Activated naive CD8-positive, alpha-beta T cell (primary cell): ENCODE data around the gene VCAN.

Experiments used
- H3K27ac Mint-ChIP-seq: one replicate; pipeline ENCODE4 v1.8.0; 2021; ENCODE audit warnings: mixed read lengths
- H3K27me3 Mint-ChIP-seq: one replicate; pipeline ENCODE4 v1.8.0; 2021; ENCODE audit warnings: mixed read lengths
- H3K36me3 Mint-ChIP-seq: one replicate; pipeline ENCODE4 v1.8.0; 2021; ENCODE audit warnings: mixed read lengths
- H3K4me1 Mint-ChIP-seq: one replicate; pipeline ENCODE4 v1.8.0; 2021; ENCODE audit warnings: low read depth, mixed read lengths
- H3K4me3 Mint-ChIP-seq: one replicate; pipeline ENCODE4 v1.8.0; 2021; ENCODE audit warnings: mild to moderate bottlenecking, mixed read lengths
- H3K9me3 Mint-ChIP-seq: one replicate; pipeline ENCODE4 v1.8.0; 2021; ENCODE audit warnings: low read depth, mixed read lengths

VCAN gene

DNA sequence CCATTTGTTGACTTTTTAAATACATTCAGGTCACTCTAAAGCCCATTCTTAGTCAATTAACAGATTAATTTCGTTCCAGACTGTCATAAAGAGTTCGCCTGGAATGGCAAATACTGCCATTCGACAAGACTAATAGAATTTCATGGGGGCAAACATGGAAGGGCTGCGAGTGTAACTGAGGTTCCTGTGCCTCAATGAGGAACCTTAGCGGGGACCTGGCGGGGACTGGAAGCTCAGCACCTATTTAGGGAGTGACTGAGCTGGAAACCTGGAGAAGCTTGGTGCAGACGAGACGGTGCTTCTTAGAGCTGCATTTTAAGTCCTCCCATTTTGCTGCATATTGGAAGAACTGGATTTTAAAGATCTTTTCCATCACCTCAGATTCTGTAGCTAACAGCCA lies 3.4 kb downstream of the VCAN start:
- no peaks in the 10 kb centered on the region for H3K36me3 Mint-ChIP-seq
- peak overlapping the region; percentile 68 for H3K4me3 Mint-ChIP-seq
- no peak overlapping the region for H3K27ac Mint-ChIP-seq
- peaks cover 32% of the 10 kb centered on the region for H3K4me1 Mint-ChIP-seq
- no peaks in the 10 kb centered on the region for H3K9me3 Mint-ChIP-seq
- peaks cover 55% of the 10 kb centered on the region for H3K27me3 Mint-ChIP-seq

DNA sequence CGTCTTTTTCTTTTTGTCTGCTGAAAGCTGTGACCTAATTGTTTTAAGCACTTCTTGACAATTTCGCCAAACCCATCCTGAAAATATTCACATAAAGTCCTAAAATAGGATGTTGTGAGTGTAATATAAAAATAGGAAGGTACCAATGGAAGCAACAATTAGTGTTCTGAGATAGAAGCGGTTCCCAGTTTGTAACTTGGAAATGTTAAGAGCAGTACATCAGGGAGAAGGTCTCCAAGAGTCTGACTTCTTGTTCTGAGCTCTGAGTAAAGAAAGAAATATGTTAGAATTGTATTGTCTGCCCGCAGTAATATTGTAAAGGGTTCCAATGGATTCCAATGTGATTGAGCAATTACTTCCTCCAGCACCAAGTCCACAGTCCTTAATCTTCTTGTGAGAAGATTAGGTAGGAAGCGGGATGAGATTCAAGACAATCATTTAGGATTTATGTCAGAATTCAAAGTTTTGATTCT lies 3.9 kb downstream of the VCAN start:
- Mint-ChIP-seq H3K27ac (no peak overlapping the region), H3K36me3 (no peaks in the 10 kb centered on the region), H3K9me3 (no peaks in the 10 kb centered on the region), H3K4me3 (peak overlapping the region; percentile 68), H3K27me3 (peaks cover 56% of the 10 kb centered on the region), H3K4me1 (peaks cover 32% of the 10 kb centered on the region)

DNA sequence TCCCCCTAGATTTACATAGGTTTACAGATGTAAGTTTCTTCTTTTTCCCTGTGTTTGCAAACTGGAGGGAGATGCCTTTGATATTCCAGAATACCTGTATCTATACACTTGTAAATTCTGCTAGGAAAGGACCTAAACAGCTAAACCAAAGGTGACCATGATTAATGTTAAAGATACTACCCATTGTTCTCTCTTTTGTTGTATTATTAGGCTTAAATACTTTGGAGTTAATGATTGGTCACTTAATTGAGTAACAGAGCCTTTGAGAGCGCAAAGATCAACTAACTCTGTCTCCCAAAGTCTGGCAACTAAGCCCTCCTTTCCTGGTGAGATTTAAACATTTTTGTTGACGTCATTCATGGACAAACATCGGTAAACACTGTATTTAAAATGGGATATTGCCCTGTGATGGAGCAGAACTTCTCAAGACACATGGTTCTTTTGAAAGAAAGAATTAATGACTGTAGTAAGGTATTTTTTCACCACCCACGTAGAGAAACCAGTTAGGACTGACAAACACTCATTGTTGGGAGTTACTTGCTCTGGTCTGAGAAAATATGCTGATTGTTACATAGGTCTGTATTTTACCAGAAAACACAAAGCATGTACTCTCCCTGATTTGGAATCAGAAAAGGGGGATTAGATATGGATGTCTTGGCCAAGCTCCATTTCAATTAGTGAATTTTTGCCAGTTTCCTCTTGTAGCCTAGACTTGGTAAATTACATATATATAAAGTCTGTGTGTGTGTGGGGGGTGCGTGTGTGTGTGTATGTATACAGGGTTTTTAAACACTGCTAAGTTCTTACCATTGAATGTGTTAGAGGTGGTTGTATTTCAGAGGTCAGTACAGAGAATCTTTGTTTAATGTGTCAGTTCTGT lies 4.6 kb downstream of the VCAN start:
- Mint-ChIP-seq H3K4me1 (peaks cover 32% of the 10 kb centered on the region), H3K27ac (no peak overlapping the region), H3K27me3 (peaks cover 50% of the 10 kb centered on the region), H3K36me3 (no peaks in the 10 kb centered on the region), H3K4me3 (peak overlapping the region; percentile 15), H3K9me3 (no peaks in the 10 kb centered on the region)

DNA sequence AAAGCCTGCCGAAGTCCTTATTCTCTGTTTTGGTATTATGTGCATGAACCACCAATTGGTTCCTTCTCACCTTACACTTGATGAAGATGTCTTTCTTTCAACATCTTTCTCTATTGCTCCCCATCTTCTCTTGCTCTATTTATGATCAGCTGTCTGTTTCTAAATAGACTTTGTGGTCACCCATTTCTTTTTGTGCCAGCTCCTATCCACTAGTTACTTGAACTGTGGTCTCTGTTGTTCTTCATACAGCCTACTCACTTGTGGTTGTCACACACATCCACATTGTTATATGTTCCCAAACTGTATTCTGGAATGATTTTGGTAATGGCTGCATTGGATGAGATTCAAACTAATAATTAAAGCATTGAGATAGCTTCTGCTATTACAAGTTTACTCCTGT lies 11.4 kb downstream of the VCAN start:
- Mint-ChIP-seq H3K36me3 (no peaks in the 10 kb centered on the region), H3K27me3 (peaks cover 23% of the 10 kb centered on the region)

DNA sequence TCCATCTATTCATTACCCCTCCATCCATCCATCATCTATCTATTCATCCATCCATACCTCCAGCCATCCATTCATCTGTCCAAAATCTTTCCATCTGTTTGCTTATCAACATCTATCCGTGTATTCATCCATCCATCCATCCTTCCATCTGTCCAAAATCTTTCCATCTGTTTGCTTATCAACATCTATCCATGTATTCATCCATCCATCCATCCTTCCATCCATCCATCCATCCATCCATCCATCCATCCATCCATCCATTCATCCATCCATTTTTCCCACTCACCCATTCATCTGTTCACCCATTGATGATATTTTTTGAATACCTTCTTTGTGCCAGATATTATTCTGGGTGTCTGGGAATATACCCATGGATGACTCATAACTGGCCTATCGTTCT lies 12.8 kb downstream of the VCAN start:
- Mint-ChIP-seq H3K36me3 (no peaks in the 10 kb centered on the region), H3K27me3 (peaks cover 22% of the 10 kb centered on the region), H3K27ac (no peak overlapping the region), H3K4me1 (no peaks in the 10 kb centered on the region), H3K4me3 (no peak overlapping the region), H3K9me3 (peaks cover 3% of the 10 kb centered on the region)

More for the DNA sequence above, 11.4 kb downstream of the VCAN start:
- peaks cover 3% of the 10 kb centered on the region for H3K9me3 Mint-ChIP-seq
- H3K4me1 Mint-ChIP-seq: no peaks in the 10 kb centered on the region
- H3K4me3 Mint-ChIP-seq: no peak overlapping the region
- no peak overlapping the region for H3K27ac Mint-ChIP-seq

DNA sequence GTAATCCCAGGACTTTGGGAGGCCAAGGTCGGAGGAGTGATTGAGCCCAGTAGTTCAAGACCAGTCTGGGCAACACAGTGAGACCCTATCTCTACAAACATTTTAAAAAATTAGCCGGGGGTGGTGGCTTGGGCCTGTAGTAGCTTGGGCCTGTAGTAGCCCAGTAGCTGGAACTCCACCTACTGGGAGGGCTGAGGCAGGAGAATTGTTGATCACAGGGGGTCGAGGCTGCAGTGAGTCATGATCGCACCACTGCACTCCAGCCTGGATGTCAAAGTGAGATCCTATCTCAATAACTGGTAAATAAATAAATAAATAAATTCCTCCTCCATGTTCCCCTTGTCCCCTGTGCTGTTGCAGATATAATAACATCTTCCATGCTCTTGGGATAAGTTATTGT lies 14.3 kb downstream of the VCAN start:
- Mint-ChIP-seq H3K27ac (no peak overlapping the region), H3K4me1 (no peaks in the 10 kb centered on the region), H3K36me3 (no peaks in the 10 kb centered on the region), H3K27me3 (peaks cover 11% of the 10 kb centered on the region), H3K9me3 (peaks cover 3% of the 10 kb centered on the region), H3K4me3 (no peak overlapping the region)

DNA sequence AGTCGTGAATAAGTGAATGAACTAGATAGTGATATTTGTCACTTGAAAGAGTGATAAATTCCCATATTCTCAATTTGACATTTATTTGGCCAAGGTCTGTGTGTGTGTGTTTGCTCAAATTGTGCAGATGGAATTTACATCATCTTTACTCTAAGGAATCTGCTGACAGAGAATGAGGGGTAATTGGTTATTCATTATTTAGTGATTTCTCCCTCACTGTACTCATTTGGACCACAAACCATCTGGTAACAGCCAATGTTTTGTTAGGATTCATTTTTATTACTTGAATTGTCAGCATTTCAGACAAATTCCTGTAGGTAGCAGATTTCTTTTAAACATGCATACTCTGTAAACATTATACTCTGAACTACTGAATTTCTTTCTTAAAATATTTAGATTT lies 15.6 kb downstream of the VCAN start:
- no peaks in the 10 kb centered on the region for H3K4me1 Mint-ChIP-seq
- no peaks in the 10 kb centered on the region for H3K36me3 Mint-ChIP-seq
- H3K27ac Mint-ChIP-seq: no peak overlapping the region
- no peak overlapping the region for H3K4me3 Mint-ChIP-seq
- H3K9me3 Mint-ChIP-seq: peaks cover 3% of the 10 kb centered on the region
- peaks cover 10% of the 10 kb centered on the region for H3K27me3 Mint-ChIP-seq

DNA sequence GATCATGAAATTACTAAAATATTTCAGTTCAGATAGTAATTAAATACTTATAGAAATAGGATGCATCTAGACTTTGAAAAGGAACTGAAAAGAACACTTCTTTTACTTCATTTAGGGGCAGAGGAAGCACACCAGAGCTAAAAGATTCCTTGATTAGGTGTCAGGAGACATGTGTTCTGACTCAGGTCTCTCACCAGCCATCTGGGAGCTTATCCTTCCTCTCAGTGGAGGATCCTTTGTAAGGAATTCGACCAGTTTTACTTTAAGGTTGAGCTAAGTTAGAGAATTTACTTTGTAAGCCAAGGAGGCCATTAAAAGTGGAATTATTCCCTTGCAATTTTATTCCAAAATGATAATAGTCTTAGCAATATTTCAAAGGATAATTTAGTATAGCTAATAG lies 16.7 kb downstream of the VCAN start:
- H3K27me3 Mint-ChIP-seq: peaks cover 5% of the 10 kb centered on the region
- no peaks in the 10 kb centered on the region for H3K36me3 Mint-ChIP-seq
- no peak overlapping the region for H3K4me3 Mint-ChIP-seq
- H3K9me3 Mint-ChIP-seq: peaks cover 3% of the 10 kb centered on the region
- no peaks in the 10 kb centered on the region for H3K4me1 Mint-ChIP-seq
- no peak overlapping the region for H3K27ac Mint-ChIP-seq

DNA sequence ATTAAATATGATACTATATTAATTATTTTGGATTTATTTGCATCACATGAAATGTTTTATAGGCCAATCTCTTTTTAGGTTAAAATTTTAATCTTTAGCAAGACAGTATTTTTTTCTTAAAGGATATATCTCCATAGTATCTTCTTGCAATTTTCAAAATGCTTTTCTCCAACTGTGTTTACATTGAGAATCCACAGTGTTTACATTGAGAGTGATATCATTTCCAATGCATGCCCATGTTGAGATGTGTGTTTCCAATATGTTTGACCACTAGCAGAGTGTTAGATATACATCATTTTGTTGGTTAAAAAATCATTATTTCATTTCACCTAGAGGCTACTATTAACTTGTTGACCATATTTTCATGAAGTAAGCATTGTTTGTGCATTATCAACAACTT lies 17.3 kb downstream of the VCAN start:
- H3K4me3 Mint-ChIP-seq: no peak overlapping the region
- H3K9me3 Mint-ChIP-seq: peaks cover 3% of the 10 kb centered on the region
- no peaks in the 10 kb centered on the region for H3K4me1 Mint-ChIP-seq
- H3K27ac Mint-ChIP-seq: no peak overlapping the region
- H3K27me3 Mint-ChIP-seq: peaks cover 6% of the 10 kb centered on the region
- no peaks in the 10 kb centered on the region for H3K36me3 Mint-ChIP-seq

DNA sequence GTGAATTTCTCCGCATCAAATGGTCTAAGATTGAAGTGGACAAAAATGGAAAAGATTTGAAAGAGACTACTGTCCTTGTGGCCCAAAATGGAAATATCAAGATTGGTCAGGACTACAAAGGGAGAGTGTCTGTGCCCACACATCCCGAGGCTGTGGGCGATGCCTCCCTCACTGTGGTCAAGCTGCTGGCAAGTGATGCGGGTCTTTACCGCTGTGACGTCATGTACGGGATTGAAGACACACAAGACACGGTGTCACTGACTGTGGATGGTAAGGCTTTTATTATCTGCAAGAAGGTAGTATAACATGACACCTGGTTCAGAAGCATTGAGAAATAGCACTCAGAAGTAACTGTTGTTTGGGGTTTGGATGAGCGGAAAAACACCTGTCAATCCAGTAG lies 18.7 kb downstream of the VCAN start:
- Mint-ChIP-seq H3K4me3 (no peak overlapping the region), H3K4me1 (no peaks in the 10 kb centered on the region), H3K27me3 (peaks cover 4% of the 10 kb centered on the region), H3K27ac (no peak overlapping the region), H3K9me3 (peaks cover 3% of the 10 kb centered on the region), H3K36me3 (no peaks in the 10 kb centered on the region)

DNA sequence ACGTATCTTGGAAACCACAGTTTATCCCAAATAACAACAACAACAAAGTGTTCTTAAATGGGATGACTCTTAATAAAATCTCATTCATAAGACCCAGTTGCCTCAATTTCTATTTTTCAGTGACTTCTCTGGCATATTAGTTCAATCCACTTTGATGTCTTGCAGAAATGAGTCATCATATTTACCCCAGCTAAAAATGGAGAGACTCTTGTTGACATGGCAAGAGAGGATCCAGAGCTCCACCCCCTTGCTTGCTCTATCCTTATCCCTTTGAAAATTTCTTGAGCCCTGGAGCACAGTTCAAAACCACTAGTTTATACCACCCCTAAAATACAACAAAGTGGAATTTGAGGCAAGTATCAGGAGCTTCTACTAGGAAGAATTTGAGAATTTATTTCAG lies 20.8 kb downstream of the VCAN start:
- Mint-ChIP-seq H3K4me1 (no peaks in the 10 kb centered on the region), H3K27ac (no peak overlapping the region), H3K4me3 (no peak overlapping the region), H3K36me3 (no peaks in the 10 kb centered on the region), H3K27me3 (peaks cover 3% of the 10 kb centered on the region), H3K9me3 (no peaks in the 10 kb centered on the region)

DNA sequence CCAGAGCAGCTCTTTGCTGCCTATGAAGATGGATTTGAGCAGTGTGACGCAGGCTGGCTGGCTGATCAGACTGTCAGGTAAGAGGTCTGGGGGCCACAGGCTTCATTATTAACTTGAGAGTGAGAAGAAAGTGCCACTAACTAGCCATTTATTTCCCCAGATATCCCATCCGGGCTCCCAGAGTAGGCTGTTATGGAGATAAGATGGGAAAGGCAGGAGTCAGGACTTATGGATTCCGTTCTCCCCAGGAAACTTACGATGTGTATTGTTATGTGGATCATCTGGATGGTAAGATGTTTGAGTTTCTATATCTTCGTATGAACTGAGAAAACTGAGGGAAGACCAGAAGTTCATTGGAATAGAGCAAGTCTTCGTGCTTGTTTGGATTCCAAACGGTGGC lies 22.1 kb downstream of the VCAN start:
- H3K36me3 Mint-ChIP-seq: no peaks in the 10 kb centered on the region
- H3K4me3 Mint-ChIP-seq: no peak overlapping the region
- H3K9me3 Mint-ChIP-seq: no peaks in the 10 kb centered on the region
- no peak overlapping the region for H3K27ac Mint-ChIP-seq
- peaks cover 3% of the 10 kb centered on the region for H3K27me3 Mint-ChIP-seq
- H3K4me1 Mint-ChIP-seq: no peaks in the 10 kb centered on the region

DNA sequence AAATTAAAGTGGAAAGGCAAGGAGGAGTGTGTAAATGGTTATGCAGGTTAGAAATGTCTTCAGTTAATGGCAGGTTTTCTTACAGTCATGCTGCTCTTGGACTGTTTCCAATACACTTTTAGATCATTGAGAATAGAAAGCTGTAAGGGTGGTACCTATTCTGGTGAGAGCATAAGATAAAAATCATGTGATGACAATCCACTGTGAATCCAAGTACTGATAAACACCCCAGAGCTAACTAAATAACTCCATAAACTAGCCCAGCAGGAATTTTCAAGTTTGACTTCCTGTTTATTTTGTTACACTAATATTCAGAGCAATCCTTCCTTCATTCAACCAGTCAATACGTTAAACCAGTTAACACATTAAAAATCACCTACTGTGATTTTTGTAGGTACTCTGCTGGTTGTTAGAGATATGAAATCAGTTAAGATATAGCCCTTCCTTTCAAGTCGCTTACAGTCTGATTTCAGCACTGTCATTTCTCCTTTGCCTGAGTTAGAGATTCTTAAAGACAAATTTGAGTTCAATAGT lies 22.6 kb downstream of the VCAN start:
- no peaks in the 10 kb centered on the region for H3K4me1 Mint-ChIP-seq

DNA sequence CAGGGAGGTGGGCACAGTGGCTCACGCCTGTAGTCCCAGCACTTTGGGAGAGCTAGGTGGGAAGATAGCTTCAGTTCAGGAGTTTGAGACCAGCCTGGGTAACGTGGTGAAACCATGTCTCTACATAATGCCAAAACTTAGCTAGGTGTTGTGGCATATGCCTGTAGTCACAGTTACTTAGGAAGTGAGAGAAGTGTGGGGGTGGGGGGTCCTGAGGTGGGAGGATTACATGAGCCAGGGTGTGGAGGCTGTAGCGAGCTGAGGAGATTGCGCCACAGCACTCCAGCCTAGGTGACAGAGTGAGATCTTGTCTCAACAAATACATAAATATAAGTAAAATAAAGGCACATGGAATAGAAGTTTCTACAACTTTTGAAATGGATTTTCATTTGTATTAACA lies 23.1 kb downstream of the VCAN start:
- H3K9me3 Mint-ChIP-seq: no peaks in the 10 kb centered on the region
- H3K4me3 Mint-ChIP-seq: no peak overlapping the region
- no peaks in the 10 kb centered on the region for H3K36me3 Mint-ChIP-seq
- H3K27ac Mint-ChIP-seq: no peak overlapping the region
- H3K27me3 Mint-ChIP-seq: peaks cover 3% of the 10 kb centered on the region
- no peaks in the 10 kb centered on the region for H3K4me1 Mint-ChIP-seq

More for the DNA sequence above, 22.6 kb downstream of the VCAN start:
- Mint-ChIP-seq H3K27me3 (peaks cover 3% of the 10 kb centered on the region), H3K4me3 (no peak overlapping the region), H3K27ac (no peak overlapping the region), H3K36me3 (no peaks in the 10 kb centered on the region), H3K9me3 (no peaks in the 10 kb centered on the region)

DNA sequence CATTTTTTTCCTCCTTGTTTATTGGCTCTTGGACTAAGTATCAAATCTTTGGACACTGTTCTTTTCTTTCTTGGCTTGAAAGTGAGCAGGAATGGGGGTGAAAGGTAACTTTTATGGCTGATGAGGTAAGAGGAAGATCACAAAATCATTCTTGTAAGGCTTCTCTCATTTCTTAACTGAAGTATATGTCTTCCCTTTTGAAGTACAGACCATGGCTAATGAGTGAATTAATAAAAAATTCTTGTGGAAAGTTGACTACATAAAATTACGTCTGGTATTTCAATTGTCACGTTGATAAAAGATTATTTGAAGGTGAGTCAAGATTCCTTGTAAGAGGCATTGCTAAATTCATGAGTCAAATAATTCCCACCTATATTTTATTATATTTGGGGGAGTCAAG lies 25.1 kb downstream of the VCAN start:
- Mint-ChIP-seq H3K4me3 (no peak overlapping the region), H3K27me3 (peaks cover 3% of the 10 kb centered on the region), H3K36me3 (no peaks in the 10 kb centered on the region), H3K9me3 (no peaks in the 10 kb centered on the region), H3K27ac (no peak overlapping the region), H3K4me1 (no peaks in the 10 kb centered on the region)

DNA sequence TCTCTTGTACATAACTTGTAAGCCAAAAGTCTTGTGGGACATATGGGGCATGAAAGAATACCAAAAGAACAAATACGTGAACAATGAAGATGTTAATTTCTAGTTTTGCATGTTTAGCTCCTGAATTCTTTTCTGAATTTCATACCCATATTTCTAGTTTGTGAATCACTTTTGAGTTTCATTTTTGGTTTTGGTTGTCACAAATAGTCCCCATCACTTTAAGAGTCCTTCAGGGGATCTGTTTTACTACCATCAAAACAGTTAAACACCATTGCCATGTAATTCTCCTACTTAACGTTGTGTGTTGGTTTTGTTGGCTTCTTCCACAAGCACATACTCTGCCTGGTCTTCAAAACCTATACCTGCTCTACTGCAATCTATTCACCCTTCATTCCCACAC lies 27.0 kb downstream of the VCAN start:
- H3K27me3 Mint-ChIP-seq: peaks cover 3% of the 10 kb centered on the region
- no peaks in the 10 kb centered on the region for H3K4me1 Mint-ChIP-seq
- no peak overlapping the region for H3K27ac Mint-ChIP-seq
- H3K9me3 Mint-ChIP-seq: no peaks in the 10 kb centered on the region
- no peaks in the 10 kb centered on the region for H3K36me3 Mint-ChIP-seq
- no peak overlapping the region for H3K4me3 Mint-ChIP-seq
